HL-60/S4 treated with retinoic acid at 250 ng/mL for 4 days and 3 days (cell line): Measurements from ENCODE around the gene CDH18.

Experiments
- in situ Hi-C: fragments of 300-500 bp; cut with MboI; formaldehyde crosslinking; loops from 2 replicates; pipeline ENCODE4 v1.7.0; 2022; ENCODE audit warnings: low sequenced_read_pairs

CDH18 gene

DNA sequence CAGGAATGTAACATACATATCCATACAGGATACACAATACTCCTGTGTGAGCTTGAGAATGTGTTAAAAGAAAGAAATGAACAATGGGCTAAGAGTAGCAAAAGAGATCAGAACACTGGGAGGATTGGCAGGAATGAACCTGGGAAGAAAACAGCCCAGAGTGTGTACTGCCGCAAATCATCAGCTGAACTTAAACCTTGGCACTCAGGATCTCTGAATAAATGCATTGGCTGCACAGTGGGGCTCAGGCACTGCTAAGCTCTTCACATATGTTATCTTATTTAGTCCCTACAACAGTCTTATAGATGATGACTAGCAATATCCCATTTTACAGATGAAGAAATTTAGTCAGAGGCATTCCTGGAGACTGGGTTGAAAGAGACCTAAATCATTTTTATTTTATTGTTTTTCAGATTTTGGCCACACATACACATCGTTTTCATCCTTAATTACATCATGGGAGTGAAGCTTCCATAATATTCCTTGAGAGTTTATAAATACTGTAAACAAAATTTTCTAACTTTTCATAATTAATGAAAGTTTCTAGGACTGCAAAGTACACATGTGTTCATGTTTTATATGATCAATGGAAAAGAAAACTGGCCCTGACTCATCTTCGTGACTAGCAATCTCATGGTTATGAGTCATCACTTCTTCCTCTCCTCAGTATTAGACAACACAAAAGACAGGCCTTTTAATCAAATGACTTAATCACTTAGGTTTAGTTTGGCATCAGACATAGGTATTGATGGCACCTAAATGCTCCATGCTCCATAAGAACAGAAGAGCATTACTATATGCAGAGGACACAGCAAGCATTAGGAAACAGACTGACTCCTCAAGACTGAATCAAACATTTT is 59.2 kb downstream of the CDH18 start:
- in situ Hi-C loops: no loop called here

DNA sequence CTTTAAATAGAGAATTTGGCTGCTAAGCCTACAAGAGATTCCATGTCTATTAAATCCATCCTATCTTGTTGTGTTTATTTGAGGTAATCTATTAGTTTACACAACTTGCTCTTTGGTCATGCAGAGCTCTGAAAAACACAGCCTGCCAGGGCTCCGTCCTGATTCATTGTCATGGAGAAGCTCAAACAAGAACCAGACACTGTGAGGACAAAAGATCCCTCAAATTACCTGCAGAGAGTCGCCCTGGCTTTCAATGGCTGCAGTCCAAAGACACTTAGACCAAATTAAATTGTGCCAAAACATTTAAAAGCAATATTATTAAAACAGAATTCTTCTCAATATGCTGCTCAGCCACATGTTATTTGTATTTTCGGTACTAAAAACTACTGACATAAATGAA is 60.1 kb downstream of the CDH18 start:
- in situ Hi-C loops: no loop called here

DNA sequence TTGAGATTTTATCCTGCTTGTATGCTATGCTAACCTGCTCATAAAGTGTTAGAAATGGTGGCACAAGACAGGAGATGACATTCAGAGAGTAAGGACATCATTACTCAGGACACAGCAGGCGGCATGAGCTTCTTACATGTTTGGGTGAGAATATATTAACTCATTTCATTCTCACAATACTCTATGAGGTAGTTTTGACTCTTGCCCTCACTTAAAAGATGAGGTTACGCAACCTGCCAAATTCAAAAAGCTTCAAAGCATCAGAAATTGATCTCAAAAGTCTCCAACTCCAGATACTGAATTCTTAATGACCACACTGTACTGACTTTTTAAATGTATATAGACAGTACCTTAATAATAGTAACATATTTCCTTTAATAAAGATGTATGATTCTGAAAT is 60.8 kb downstream of the CDH18 start:
- in situ Hi-C loops: no loop called here

DNA sequence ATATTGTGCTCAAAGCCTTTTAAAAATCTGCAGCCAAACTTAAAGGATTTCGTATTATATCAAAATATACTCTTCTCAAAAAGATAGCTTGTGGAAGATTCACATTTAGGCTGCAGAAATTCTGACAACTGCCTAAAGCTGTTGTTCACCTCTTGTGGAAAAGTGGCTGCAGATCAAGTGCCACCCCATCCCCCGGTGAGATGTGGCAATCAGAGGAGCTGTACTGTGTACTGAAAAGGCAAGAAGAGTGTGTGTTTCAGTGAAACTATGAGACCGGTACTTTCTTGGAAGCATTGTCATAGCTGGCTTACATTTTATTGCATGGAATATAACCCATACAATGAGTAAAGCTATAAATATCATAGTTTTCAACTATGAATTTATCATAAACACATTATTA is 64.3 kb downstream of the CDH18 start:
- in situ Hi-C loops: no loop called here

DNA sequence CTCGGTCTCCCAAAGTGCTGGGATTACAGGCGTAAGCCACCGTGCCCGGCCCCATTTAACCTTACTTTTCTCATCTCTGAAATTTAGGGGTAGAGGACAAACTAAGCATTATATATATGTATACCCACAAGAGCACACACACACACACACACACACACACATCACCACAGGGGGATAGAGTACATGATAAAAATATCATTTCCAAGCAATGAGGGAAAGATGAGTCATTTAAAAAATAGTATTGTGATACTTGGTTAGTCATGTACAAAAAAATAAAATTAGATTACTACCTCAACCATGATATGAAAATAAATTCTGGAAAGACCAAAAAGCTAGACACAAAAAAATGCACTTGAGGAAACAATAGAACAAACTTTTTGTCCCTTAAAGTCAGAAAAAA is 67.2 kb downstream of the CDH18 start:
- in situ Hi-C loops: no loop called here

DNA sequence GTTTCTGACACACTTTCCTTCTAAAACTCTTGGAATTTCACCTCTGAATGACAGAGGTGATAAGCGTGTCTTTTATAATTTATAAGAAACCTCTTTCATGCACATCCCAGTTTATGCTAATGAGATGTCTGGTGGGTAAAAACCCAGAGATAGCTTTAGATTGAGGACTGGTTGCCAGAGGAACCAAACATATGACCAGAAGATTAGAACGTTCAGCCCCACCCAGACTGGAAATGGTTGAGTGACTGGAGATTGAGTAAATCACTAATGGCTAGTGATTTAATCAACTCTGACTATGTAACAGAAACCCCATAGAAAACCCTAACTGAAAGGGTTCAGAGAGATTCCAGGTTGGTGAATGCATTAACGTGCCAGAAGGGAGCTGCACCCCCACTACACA is 69.2 kb downstream of the CDH18 start:
- in situ Hi-C loops: no loop called here

DNA sequence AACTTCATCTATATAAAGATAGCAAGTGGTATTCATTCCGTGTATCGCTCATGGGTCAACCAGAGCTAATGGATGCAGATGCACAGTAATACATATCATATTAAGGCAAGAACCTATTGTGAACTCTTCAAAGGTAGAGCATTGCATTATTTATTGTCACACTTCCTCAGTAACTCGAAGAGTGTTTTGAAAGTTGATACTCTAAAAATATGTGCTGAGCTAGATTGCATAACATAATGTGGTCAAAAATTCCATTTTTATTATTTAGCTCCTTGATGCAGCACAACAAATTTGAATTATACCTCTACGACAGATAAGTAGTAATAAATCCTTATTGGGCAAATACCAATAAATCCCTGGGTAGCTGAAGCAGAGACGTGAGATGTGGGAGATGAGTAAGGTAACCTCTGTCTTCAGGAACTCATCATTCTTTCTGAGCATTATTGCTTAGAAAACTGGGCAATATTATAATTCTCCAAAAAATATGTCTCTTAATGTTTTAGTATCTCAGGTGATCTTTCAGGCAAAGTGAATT is 70.3 kb downstream of the CDH18 start:
- in situ Hi-C loops: no loop called here

DNA sequence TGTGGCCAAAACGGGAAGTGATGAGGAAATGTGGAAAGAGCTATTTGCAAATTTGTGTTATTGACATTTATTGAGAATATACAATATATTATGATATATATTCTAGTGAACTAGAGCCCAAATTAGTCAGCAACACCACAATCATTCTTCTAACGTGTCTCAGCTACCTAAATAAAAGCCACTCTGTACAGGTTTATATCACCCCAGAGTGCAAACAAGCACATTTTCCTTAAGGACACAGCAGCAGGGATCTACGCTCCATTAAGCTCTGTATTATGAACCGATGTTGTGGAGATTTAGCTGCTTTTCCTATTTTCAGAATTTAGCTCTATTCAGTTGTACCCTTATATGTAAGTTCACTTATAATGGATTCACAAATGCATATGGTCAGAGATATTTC is 77.9 kb downstream of the CDH18 start:
- in situ Hi-C loops: no loop called here

DNA sequence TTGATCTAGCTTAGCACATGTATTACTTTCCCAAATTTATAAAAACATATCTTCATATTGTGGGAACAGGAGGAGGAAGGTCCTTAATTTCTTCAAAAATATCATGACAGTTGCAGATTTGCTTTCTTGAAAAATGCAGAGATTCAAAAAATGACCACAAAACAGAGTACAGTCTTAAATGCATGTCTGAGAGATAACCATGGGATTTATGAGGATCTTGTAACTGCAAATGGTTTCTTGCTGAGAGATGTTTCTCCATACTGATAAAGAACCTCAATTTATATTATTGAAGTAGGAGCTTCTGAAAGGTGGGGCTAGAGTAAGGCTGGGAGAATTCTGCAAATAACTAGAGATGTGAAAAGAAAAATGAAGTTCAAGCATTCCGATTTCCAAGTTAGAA is 83.2 kb downstream of the CDH18 start:
- in situ Hi-C loops: no loop called here

DNA sequence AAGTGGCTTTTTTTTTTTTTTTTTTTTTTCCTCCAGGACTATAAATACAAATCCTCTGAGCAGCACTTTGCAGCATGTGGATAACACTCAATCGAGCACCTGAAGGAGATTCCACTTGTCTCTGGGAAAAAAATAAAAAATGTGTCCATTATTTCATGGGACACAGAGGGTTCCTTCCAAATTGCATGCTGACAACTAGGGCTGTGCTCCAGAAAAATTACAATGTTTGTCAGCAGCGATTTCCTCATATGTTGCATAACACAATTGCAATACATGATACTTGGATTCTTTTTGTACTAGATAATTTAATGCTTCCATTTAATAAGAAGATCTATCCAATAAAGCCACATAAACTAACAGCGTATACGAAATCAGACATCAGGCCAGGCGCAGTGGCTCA is 84.4 kb downstream of the CDH18 start:
- in situ Hi-C loops: no loop called here

DNA sequence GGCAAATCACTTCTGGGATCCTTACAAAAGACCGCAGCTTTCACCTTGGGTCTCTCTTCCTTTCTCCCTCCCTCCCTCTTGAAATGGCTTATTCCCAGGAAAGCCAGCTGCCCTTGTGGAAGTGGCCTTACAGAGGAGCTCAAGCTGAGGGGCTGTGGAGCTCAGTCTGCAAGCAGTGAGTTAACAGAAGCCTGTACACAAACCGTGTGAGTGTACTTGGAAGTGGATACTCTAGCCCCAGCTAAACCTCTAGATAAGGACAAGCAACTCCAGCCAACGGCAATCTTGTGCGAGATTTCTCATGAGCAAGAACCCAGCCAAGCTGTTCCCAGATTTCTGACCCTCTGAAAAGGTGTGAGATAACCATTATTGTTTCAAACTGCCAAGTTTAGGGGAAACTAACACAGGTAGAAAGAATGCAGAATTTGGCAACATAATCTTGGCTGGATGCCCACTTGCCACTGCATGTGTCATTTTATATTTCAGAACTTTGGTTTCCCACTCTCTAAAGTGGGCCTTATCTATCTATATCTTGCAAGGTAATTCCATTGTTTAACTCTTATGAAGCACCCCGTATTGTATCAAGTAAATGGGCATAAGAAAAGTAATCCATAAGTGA is 85.6 kb downstream of the CDH18 start:
- in situ Hi-C loops: no loop called here

DNA sequence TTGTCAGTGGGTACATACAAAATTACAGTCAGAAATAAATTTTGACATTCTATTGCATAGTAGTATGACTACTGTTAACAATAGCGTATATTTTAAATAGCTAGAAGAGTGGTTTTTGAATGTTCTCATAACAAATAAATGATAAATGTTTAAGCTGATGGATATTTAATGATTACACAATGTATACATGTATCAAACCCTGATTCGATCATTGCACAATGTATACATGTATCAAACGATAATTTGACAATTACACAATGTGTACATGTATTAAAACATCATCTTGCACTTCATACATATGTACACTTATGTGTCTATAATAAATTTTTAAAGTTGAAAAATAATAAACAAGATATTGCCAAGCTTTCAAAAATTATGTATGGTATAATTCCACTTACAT is 87.7 kb downstream of the CDH18 start:
- in situ Hi-C loops: no loop called here

DNA sequence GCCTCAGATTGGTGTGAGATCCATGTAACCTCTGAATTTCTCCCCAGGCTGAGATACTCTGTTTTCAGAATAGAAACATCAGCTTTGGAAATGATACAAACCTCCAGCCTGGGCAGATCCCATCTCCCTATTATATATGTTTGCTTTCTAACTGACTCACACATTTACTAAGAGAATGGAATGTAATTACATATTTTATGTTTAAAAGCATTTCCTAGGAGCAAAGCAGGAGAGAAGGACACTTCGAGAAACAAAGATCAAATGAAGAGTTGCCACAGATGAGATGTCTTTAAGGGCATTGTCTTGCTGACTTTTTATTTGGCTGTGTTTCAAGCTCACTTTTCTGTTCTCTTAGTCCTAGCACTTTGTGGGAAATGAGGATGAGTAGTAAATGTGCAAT is 96.3 kb downstream of the CDH18 start:
- in situ Hi-C loops: no loop called here

DNA sequence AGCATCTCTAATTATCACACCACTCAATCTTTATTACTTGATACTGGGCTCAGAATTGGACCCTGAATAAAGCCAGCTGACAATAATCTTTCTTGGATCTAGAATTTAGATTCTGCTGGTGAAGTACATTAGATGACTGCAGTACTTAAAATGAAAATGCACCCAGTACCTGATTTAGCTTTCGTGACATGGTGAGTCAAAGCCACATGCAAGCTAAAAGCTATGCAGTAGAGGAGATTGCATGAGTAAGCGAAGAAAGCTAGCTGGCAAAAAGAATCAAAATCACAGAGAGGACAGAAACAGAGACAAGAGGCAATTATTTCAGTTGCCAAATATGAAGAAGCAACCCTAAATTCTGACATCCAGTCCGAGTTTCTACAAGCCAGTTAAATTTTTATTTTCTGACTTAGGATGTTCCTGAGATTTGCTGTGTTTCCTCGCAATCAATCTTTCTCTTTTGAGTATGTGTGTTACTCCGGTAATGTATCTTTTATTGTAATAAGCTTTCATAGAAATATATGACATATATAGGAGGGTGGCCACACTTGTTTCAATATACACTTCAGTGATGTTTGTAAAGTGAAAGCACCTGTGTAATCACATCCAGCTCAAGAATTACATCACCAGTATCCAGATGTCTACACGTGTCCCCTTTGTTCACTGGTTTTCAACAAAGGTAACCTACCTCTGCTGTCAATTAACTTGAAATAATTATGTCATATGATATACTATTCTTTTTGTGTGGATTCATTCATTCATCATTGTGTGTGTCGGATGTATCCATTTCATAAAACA is 101.7 kb downstream of the CDH18 start:
- in situ Hi-C loops: no loop called here

DNA sequence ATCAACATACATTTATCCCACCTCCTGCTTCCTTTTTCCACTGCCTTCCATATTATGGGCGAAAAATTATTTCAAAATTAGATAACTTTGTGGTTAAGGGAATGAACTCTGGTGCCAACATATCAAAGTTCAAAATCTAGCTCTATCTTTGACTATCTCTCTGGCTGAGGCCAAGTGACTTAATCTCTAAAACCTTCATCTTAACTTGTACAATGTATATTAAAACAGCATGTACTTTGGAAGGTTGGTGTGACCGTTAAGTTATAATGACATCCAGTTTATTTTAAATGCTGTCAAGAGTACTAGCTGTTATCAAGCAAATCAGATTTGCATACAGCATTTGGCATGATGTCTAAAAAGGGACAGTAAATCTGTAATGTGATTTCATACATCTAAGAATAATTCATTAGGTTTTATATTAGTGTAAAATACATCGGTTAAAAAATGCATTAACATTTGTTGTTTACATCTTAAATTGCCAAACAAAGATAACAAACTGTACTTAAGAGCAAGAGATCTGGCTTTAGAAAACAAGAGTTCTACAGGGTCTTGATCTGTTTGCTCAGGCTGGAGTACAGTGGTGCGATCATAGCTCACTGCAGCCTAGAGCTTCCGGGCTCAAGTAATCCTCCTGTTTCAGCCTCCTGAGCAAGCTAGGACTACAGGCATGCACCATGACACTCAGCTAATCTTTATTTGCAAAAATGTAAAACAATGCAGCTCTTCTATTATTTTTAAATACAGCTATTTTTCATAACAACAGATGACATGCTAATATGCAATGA is 102.8 kb downstream of the CDH18 start:
- in situ Hi-C loops: no loop called here

DNA sequence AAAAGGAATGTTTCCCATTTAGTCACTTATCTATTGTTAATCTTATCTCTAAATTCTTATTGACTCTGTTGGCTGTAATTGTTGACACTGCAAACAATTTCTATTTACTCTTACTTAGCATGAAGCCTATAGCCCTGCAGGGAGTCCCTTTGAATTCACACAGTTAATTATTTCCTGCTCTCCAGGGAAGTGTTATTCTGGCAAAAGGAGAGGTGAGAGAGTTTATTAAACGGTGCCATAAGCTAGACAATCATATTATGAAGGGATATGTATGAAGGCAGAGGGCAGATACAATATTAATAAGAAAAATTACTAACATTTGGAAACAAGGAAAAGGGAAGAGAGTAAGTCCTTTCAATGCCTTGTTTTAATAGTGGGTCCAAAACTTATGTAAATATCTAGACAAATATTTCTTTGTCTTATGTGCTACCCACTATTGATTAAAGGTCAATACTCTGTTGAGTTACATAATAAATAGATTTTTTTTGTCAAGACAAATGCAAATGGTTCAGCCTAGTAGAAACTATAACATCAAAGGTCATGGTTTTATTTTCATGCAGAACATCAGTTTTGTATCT is 107.1 kb downstream of the CDH18 start:
- in situ Hi-C loops: no loop called here

DNA sequence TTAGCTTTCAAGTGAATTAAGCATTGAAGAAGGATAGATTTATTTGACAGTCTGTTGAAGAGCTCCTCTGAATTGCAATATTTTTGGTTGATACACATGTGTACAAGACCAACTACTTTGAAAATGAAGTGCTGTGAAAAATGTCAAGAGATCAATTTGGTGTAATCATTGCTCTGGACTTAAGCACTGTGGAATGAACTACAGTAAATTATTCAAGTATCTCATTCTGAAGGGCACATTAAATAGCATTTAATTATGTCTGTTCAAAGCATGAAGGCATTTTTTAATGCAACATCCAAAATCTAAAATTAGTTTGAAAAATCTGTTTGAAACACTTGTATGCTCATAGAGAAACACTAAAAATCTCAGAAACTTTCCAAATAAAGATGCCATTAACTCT is 107.5 kb downstream of the CDH18 start:
- in situ Hi-C loops: no loop called here

DNA sequence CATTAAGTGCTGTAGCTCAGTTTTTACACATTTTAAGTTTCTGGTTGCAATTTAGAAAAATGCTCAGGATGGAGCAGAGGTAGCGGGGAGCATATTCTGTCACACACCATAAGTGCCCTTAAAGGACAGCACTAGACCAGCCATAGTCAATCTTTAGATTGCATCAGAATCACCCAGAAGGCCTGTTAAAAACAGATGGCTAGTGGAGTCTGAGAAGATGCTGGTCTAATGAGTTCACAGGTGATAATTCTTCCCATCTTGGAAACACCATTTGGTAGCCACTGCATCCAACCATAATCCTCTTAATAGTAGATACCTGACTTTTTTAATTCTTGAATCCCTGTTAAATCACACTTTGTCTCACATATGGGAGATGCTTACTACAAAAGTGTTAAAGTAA is 113.2 kb downstream of the CDH18 start:
- in situ Hi-C loops: no loop called here

DNA sequence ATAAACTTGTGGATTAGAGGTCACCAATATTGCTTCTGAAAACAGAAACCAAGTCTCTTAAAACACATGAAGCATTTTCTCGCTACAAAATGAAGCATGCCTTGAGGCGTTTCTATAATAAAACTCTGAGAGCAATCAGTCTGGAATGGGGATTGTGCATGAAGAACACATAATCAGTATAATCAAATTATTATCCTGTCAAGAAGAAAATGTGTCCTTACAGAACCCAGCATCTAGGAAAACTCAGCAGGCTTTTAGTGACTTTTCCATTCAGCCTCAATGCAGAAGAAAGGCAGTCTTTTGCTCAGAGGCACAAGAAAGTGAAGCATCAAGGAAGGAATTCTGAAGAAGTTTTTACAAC is 121.9 kb downstream of the CDH18 start:
- in situ Hi-C loops: no loop called here

DNA sequence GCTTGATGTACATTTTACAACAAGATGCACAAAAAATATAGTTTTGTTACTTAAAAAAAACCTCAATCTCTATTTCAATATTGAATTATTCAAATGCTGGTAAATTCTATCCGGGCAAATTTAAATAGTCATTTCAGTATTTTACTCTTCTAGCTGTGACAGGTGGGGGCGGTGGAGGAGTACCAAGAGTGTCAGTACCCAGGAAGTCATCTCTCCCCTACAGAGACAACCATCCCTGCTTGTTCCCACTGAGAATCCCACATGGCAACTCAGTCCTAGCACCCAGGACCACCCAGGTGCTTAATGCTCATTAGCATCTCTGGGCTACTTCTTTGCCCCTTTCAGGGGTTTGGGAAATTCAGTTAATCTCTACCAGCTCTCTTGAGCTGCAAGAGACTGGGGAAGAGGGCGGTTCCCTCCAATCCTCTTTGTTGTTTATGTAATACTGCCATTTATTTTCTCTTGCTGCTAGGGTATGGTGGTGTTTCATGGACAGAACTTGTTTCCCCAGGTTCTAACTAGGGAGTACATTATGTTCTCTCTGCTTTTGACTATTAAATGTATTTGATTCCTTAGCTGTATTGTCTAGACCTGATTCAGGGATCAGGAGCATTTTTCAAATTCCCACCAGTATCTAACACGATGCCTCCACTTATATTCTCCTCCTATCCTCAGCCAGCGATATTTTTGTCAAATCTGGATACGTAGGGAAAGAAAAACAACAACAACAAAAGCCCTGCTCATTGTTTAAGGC is 122.5 kb downstream of the CDH18 start:
- in situ Hi-C loops: no loop called here
